IMR-90 (cell line): ENCODE results near the gene SLC1A5. TPM values are rescaled to one million over a fixed set of nuclear protein-coding genes. Genes with fewer than 3 reads are reported as not detected.

ENCODE experiments used
- ATAC-seq: fragments of 200-7000 bp; cut with Tn5 transposase; 2 replicates; pipeline ENCODE4 v1.9.1; 2020; ENCODE audit warnings: low read depth, mild to moderate bottlenecking, moderate library complexity
- BruUV-seq: library from RNA; stranded (reverse); fragments of 400-500 nt; replicated peaks from 2 replicates; lab custom pipeline; 2021; lab: Mats Ljungman, UMichigan
- CTCF ChIA-PET: fragments of 300-600 bp; formaldehyde crosslinking; extraction: SDS; loops from one replicate; lab custom pipeline; 2021; ENCODE audit warnings: antibody characterized with exemption; lab: Yijun Ruan, JAX
- POLR2A ChIA-PET: fragments of 300-600 bp; sonication (Branson Sonifier 250); formaldehyde crosslinking; loops from one replicate; lab custom pipeline; 2022; ENCODE audit warnings: antibody characterized with exemption; ENCODE audit not compliant: unreplicated experiment; lab: Charles Lee
- DNase-seq: peaks from one replicate; pipeline ENCODE4 v3.0.0; 2013
- H2AFZ ChIP-seq: replicated peaks from 2 replicates; pipeline ENCODE3; 2013; ENCODE audit warnings: low read length, mild to moderate bottlenecking; ENCODE audit not compliant: poor library complexity
- H2AK5ac ChIP-seq: 2 replicates; pipeline ENCODE4 v1.6.1; 2013; ENCODE audit warnings: low read depth, low read length, inconsistent platforms
- H2AK9ac ChIP-seq: replicated peaks from 2 replicates; pipeline ENCODE3; 2013; ENCODE audit warnings: mild to moderate bottlenecking, low read depth, low read length, moderate library complexity; ENCODE audit not compliant: poor library complexity
- H2BK120ac ChIP-seq: 2 replicates; pipeline ENCODE4 v1.6.1; 2013; ENCODE audit warnings: low read depth, low read length, inconsistent platforms
- H2BK15ac ChIP-seq: 3 replicates; pipeline ENCODE4 v1.6.1; 2013; ENCODE audit warnings: low read depth, low read length, inconsistent platforms
- H2BK20ac ChIP-seq: 2 replicates; pipeline ENCODE4 v1.6.1; 2013; ENCODE audit warnings: low read depth, mild to moderate bottlenecking, inconsistent platforms, low read length, moderate library complexity
- H2BK5ac ChIP-seq: 2 replicates; pipeline ENCODE4 v1.6.1; 2013; ENCODE audit warnings: mild to moderate bottlenecking, low read depth, low read length, inconsistent platforms; ENCODE audit not compliant: poor library complexity, severe bottlenecking
- H3K14ac ChIP-seq: replicated peaks from 2 replicates; pipeline ENCODE4 v1.6.1; 2013; ENCODE audit warnings: low read depth, low read length, inconsistent platforms
- H3K18ac ChIP-seq: 2 replicates; pipeline ENCODE4 v1.6.1; 2013; ENCODE audit warnings: low read depth, low read length, control low read depth
- H3K23ac ChIP-seq: 2 replicates; pipeline ENCODE4 v1.6.1; 2013; ENCODE audit warnings: low read depth, low read length, inconsistent platforms
- H3K27ac ChIP-seq: 2 replicates; pipeline ENCODE4 v1.5.1; 2013; ENCODE audit warnings: mild to moderate bottlenecking, control low read depth, low read length; ENCODE audit not compliant: insufficient read depth
- H3K27me3 ChIP-seq: 2 replicates; pipeline ENCODE4 v1.6.1; 2013; ENCODE audit warnings: low read length; ENCODE audit not compliant: control insufficient read depth, insufficient read depth
- H3K36me3 ChIP-seq: 2 replicates; pipeline ENCODE4 v1.6.1; 2013; ENCODE audit warnings: low read length, mixed read lengths; ENCODE audit not compliant: control insufficient read depth, insufficient read depth
- H3K4ac ChIP-seq: 2 replicates; pipeline ENCODE4 v1.6.1; 2013; ENCODE audit warnings: low read depth, low read length, inconsistent platforms
- H3K4me1 ChIP-seq: 2 replicates; pipeline ENCODE4 v1.6.1; 2013; ENCODE audit warnings: low read length, mixed read lengths; ENCODE audit not compliant: control insufficient read depth, insufficient read depth
- H3K4me2 ChIP-seq: 2 replicates; pipeline ENCODE4 v1.6.1; 2013; ENCODE audit warnings: low read depth, mild to moderate bottlenecking, control low read depth, low read length, moderate library complexity
- H3K4me3 ChIP-seq: 2 replicates; pipeline ENCODE4 v1.5.1; 2013; ENCODE audit warnings: low read depth, mild to moderate bottlenecking, control low read depth, low read length, moderate library complexity; ENCODE audit not compliant: insufficient read depth
- H3K56ac ChIP-seq: 2 replicates; pipeline ENCODE4 v1.6.1; 2013; ENCODE audit warnings: low read length, inconsistent platforms; ENCODE audit not compliant: insufficient read depth; ENCODE audit errors: extremely low read depth
- H3K79me1 ChIP-seq, 2 experiments: 2 replicates each; pipeline ENCODE4 v1.6.1; 2013; ENCODE audit warnings: low read length in 2 of 2, inconsistent platforms in 1 of 2, low read depth in 1 of 2
- H3K9ac ChIP-seq: 2 replicates; pipeline ENCODE4 v1.6.1; 2013; ENCODE audit warnings: low read depth, low read length, control low read depth
- H3K9me1 ChIP-seq: 2 replicates; pipeline ENCODE4 v1.6.1; 2013; ENCODE audit warnings: low read length, inconsistent platforms; ENCODE audit not compliant: insufficient read depth
- H3K9me3 ChIP-seq: 2 replicates; pipeline ENCODE4 v1.6.1; 2013; ENCODE audit warnings: low read length; ENCODE audit not compliant: control insufficient read depth, insufficient read depth
- H4K20me1 ChIP-seq: 2 replicates; pipeline ENCODE4 v1.6.1; 2013; ENCODE audit warnings: low read length, inconsistent platforms; ENCODE audit not compliant: insufficient read depth
- H4K5ac ChIP-seq: 2 replicates; pipeline ENCODE4 v1.6.1; 2013; ENCODE audit warnings: mild to moderate bottlenecking, low read depth, low read length, control low read depth
- H4K8ac ChIP-seq, 2 experiments: 2 replicates each; pipeline ENCODE4 v1.6.1; 2013; ENCODE audit warnings: low read depth in 2 of 2, low read length in 2 of 2, control low read depth in 1 of 2, inconsistent platforms in 1 of 2
- H4K91ac ChIP-seq: 2 replicates; pipeline ENCODE4 v1.6.1; 2013; ENCODE audit warnings: low read depth, low read length, inconsistent platforms; ENCODE audit not compliant: insufficient read depth
- BHLHE40 ChIP-seq: fragments of 150-350 bp; IDR thresholded peaks from 2 replicates; pipeline ENCODE4 v1.6.1; 2016; ENCODE audit warnings: mild to moderate bottlenecking, low read depth, low read length
- FOS ChIP-seq: fragments of 150-350 bp; IDR thresholded peaks from 2 replicates; pipeline ENCODE4 v1.6.1; 2016; ENCODE audit warnings: low read depth, low read length
- MAZ ChIP-seq: IDR thresholded peaks from 2 replicates; pipeline ENCODE4 v1.6.1; 2012; ENCODE audit warnings: low read depth, mild to moderate bottlenecking, low read length, improper control_type of control experiment, moderate library complexity, borderline replicate concordance
- MXI1 ChIP-seq: IDR thresholded peaks from 2 replicates; pipeline ENCODE4 v1.6.1; 2012; ENCODE audit warnings: low read depth, mild to moderate bottlenecking, low read length, moderate library complexity, borderline replicate concordance
- WGBS, 2 experiments: methylation state at CpG; one replicate each; pipeline versions ENCODE4 v1.1.5 to v1.1.7; 2013; ENCODE audit warnings: missing lambda C conversion rate in 2 of 2; ENCODE audit not compliant: insufficient read length in 1 of 2; ENCODE audit errors: extremely low coverage in 2 of 2; 5-methylcytosine and 5-hydroxymethylcytosine counted together
- dilution Hi-C: fragments of 300-500 bp; cut with HindIII; formaldehyde crosslinking; loops from one replicate; pipeline ENCODE4 v1.14.3; 2018; ENCODE audit warnings: low sequenced_read_pairs; ENCODE audit not compliant: unreplicated experiment
- in situ Hi-C: fragments of 300-500 bp; cut with MboI; formaldehyde crosslinking; loops from 3 replicates; pipeline ENCODE4 v1.14.3; 2019; ENCODE audit warnings: low sequenced_read_pairs, inconsistent platforms, mixed read lengths
- intact Hi-C: fragments of 100-400 bp; cut with micrococcal nuclease; formaldehyde crosslinking; loops from 2 replicates; pipeline ENCODE4 v1.10.0; 2022
- polyA plus RNA-seq, 3 experiments: library from polyadenylated mRNA; depleted of rRNA; stranded (reverse); fragments of >200 nt; gene quantifications; 2 replicates each; pipeline ENCODE4 v1.2.3, GENCODE V29; 2012; ENCODE audit warnings: low replicate concordance in 1 of 3
- total RNA-seq: library from RNA; depleted of rRNA; stranded (reverse); fragments of >200 nt; gene quantifications from 2 replicates; pipeline ENCODE4 v1.2.3, GENCODE V29; 2012
- TF ChIP-seq, protein P1 (sequence below): fragments of 150-350 bp; IDR thresholded peaks from 2 replicates; pipeline ENCODE4 v1.6.1; 2017; ENCODE audit warnings: mild to moderate bottlenecking, antibody characterized with exemption, low read length, low read depth
- TF ChIP-seq, protein P2 (sequence below): fragments of 150-350 bp; IDR thresholded peaks from 2 replicates; pipeline ENCODE4 v1.6.1; 2016; ENCODE audit warnings: low read depth, mild to moderate bottlenecking, low read length, moderate library complexity, borderline replicate concordance
- TF ChIP-seq, protein P3 (sequence below): conservative IDR thresholded peaks from 2 replicates; pipeline ENCODE4 v1.5.1; 2012; ENCODE audit warnings: mild to moderate bottlenecking, low read depth, low read length, improper control_type of control experiment

SLC1A5 gene
- total and polyA plus RNA-seq, 2 of the 4 experiments (the other 2 are of a cell fraction), result 142 to 171 TPM

GRCh38 chr19:46745521-46746280 lies 42.7 kb downstream of the SLC1A5 start, which contains the start of gene FKRP:
Gene FKRP (plus strand): TSS chr19:46746057. CDS start chr19:46755451, 9,394 bp downstream.
- peak; percentile 82 for ATAC-seq
- Histone ChIP-seq H3K14ac (peak within 1 kb of the TSS; percentile 92), H2BK5ac (peak within 1 kb of the TSS; percentile 86), H2AK9ac (peak within 1 kb of the TSS; percentile 97), H4K5ac (peak within 1 kb of the TSS; percentile 65), H3K4me1 (peaks cover 10% of the 10 kb centered on the region), H3K27ac (peak within 1 kb of the TSS; percentile 78), H4K20me1 (peaks cover 51% of the 10 kb centered on the region), H3K4me2 (peak within 1 kb of the TSS; percentile 98), H3K18ac (peak within 1 kb of the TSS; percentile 68; the same call in 1 of the 2 replicates), H3K4me3 (peak within 1 kb of the TSS; percentile 98), H3K4ac (peak within 1 kb of the TSS; percentile 92), H2AFZ (peak within 1 kb of the TSS; percentile 98), H4K91ac (peak within 1 kb of the TSS; percentile 80), H4K8ac (peak within 1 kb of the TSS; percentile 61 to 95; a peak in 3 of 4 replicates), H3K9me1 (peaks cover 17% of the 10 kb centered on the region), H3K56ac (peak within 1 kb of the TSS; percentile 71), H2BK120ac (peak within 1 kb of the TSS; percentile 57), H3K9ac (peak within 1 kb of the TSS; percentile 97), H3K9me3 (no peaks in the 10 kb centered on the region), H3K79me1 (peaks cover 9 to 66% of the 10 kb centered on the region in 2 experiments), H3K23ac (peak within 1 kb of the TSS; percentile 99), H3K36me3 (peaks cover 16% of the 10 kb centered on the region), H2AK5ac (peak within 1 kb of the TSS; percentile 96), H2BK20ac (no peak within 1 kb of the TSS; the same call in 1 of the 2 replicates), H3K27me3 (no peaks in the 10 kb centered on the region), H2BK15ac (no peak within 1 kb of the TSS)
- ChIA-PET CTCF (no interaction called here), POLR2A (no interaction called here)
- intact Hi-C loops (loop anchor here (5.0 to 10.0 kb wide), 2 partner anchors 131 to 218 kb away; no protein-coding TSS in a partner anchor), dilution Hi-C loops (no loop called here), in situ Hi-C loops (no loop called here)
- no peak for DNase-seq
- 0% methylated on average over 23 of the region's 68 CpGs; no CpG with 5 or more reads in 1 of the 2 experiments for WGBS, 2 experiments
- BruUV-seq, result no TSS peak
- TF ChIP-seq, protein P1, sequence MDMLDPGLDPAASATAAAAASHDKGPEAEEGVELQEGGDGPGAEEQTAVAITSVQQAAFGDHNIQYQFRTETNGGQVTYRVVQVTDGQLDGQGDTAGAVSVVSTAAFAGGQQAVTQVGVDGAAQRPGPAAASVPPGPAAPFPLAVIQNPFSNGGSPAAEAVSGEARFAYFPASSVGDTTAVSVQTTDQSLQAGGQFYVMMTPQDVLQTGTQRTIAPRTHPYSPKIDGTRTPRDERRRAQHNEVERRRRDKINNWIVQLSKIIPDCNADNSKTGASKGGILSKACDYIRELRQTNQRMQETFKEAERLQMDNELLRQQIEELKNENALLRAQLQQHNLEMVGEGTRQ, result no peak
- TF ChIP-seq MXI1 (peak; percentile 41; the same call in 1 of the 2 replicates), FOS (no peak), BHLHE40 (no peak), MAZ (0 out of 2 replicates have a peak, but pooled peaks have one; percentile 23)
- TF ChIP-seq, protein P2, sequence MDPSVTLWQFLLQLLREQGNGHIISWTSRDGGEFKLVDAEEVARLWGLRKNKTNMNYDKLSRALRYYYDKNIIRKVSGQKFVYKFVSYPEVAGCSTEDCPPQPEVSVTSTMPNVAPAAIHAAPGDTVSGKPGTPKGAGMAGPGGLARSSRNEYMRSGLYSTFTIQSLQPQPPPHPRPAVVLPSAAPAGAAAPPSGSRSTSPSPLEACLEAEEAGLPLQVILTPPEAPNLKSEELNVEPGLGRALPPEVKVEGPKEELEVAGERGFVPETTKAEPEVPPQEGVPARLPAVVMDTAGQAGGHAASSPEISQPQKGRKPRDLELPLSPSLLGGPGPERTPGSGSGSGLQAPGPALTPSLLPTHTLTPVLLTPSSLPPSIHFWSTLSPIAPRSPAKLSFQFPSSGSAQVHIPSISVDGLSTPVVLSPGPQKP, result no peak
- TF ChIP-seq, protein P3, sequence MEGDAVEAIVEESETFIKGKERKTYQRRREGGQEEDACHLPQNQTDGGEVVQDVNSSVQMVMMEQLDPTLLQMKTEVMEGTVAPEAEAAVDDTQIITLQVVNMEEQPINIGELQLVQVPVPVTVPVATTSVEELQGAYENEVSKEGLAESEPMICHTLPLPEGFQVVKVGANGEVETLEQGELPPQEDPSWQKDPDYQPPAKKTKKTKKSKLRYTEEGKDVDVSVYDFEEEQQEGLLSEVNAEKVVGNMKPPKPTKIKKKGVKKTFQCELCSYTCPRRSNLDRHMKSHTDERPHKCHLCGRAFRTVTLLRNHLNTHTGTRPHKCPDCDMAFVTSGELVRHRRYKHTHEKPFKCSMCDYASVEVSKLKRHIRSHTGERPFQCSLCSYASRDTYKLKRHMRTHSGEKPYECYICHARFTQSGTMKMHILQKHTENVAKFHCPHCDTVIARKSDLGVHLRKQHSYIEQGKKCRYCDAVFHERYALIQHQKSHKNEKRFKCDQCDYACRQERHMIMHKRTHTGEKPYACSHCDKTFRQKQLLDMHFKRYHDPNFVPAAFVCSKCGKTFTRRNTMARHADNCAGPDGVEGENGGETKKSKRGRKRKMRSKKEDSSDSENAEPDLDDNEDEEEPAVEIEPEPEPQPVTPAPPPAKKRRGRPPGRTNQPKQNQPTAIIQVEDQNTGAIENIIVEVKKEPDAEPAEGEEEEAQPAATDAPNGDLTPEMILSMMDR, result no peak
